GM12872 (cell line): ENCODE measurements around the gene FRMD4A.

ENCODE experiments used
- TF ChIP-seq, protein P1 (sequence below): IDR thresholded peaks from 3 replicates; pipeline ENCODE4 v1.5.1; 2011; ENCODE audit warnings: low read depth, mild to moderate bottlenecking, low read length, moderate library complexity; ENCODE audit not compliant: insufficient read depth

FRMD4A gene

DNA sequence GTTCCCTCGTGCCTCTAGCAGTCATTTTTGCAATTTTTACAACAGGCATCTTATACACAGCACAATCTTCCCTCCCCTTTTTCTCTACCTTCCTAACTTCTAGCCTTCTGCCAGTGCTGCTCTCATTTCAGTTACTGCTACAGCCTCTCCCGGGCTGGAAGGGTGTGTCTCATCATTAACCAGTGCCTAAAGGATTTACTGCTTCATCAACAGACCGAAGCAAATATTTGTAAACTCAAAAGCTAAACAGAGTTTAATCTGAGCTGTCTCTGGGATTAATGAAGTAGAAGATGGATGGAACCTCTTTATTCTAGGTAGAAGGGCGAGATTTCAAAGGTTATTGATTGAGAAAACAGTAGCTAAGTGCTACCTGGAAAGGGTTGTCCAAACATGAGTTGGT is 649.6 kb downstream of the FRMD4A start:
- TF ChIP-seq, protein P1, sequence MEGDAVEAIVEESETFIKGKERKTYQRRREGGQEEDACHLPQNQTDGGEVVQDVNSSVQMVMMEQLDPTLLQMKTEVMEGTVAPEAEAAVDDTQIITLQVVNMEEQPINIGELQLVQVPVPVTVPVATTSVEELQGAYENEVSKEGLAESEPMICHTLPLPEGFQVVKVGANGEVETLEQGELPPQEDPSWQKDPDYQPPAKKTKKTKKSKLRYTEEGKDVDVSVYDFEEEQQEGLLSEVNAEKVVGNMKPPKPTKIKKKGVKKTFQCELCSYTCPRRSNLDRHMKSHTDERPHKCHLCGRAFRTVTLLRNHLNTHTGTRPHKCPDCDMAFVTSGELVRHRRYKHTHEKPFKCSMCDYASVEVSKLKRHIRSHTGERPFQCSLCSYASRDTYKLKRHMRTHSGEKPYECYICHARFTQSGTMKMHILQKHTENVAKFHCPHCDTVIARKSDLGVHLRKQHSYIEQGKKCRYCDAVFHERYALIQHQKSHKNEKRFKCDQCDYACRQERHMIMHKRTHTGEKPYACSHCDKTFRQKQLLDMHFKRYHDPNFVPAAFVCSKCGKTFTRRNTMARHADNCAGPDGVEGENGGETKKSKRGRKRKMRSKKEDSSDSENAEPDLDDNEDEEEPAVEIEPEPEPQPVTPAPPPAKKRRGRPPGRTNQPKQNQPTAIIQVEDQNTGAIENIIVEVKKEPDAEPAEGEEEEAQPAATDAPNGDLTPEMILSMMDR = no peak

DNA sequence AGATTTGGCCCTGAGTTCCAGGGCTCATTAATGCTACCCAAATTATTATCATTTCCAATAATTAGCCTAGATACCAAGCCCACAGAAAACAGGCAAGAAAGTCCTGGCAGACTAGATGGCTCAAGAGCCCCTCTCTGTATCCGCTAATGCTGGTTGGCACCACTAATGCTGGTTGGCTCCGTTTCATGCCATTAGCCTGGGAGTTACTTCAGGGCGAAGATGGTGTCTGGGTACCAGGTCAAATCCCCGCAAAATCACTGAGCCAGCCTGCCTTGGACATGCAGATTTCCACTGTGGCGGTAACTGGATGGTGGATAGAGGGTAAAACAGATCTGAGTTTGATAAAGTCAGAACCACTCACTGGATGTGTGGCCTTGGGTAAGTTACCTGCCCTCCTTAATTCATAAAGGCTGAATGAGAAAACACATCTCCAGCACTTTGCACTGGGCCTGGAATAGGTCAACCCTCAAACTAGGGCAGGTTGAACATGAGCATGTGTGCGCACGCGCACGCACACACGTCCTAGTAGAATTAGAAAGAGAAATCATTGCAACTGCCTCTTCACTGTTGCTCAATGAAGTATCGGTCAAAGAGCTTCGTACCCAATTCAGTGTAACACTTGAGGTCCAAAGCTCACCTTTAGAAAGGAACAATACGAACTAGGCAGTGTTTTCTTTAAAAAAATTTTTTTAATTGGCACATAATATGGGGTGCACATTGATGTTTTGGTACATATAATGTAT is 652.5 kb downstream of the FRMD4A start:
- TF ChIP-seq, protein P1 = no peak

DNA sequence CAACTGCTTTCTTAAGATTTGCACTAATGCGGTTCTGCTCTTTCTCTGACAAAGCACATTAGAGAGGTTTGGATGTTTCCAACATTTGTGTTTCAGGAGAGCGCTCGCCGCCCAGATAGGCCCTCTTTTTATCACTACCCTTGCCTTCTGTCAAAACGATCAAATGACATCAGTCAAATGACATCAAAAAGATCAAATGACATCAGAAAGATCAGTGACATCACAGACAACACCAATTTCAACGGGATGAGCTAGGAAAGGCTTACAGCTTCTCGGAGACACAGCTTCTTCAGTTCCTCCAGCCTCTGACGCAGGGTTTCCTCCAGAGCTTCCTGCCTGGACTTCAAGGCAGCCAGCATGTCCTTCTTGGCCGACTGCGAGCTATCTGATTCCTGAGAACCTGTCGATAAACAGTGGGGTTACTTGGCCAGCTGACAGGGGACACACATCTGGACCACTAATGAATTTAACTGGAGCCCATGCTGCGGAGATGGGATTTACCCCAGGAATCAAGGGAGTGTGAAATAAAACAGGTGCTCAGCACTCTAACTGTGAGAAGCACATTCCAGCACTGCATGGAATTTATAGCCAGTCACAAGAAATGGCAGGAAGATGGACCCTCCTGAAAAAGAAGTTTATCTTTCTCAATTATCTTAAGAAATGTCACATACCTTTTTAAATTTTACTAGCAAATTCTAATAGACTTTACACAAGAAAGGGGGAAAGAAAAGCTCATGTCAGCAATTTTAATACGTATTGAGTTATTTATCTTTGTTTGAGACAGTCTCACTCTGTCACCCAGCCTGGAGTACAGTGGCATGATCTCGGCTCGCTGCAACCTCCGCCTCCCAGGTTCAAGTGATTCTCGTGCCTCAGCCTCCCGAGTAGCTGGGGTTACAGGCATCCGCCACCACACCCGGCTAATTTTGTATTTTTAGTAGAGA is 655.8 kb downstream of the FRMD4A start:
- TF ChIP-seq, protein P1 = no peak

DNA sequence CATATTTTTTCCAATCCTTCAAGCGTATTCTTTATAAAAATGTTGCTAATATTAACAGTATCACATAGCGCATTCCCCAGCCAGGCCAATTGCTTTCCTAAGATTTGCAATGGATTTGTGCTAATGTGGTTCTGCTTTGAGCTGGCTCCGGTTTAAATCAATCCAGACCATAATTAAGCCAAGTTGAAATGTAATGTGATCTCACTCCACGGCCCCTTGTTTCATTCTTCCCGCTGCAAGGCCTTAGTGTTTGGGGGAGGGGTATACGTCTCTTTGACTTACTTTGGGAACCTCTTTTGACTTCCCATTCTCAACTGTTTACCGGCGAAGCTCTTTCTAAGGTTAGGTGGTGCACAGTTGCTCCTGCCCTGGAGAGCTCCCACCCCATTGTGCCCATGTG is 657.6 kb downstream of the FRMD4A start:
- TF ChIP-seq, protein P1 = no peak

DNA sequence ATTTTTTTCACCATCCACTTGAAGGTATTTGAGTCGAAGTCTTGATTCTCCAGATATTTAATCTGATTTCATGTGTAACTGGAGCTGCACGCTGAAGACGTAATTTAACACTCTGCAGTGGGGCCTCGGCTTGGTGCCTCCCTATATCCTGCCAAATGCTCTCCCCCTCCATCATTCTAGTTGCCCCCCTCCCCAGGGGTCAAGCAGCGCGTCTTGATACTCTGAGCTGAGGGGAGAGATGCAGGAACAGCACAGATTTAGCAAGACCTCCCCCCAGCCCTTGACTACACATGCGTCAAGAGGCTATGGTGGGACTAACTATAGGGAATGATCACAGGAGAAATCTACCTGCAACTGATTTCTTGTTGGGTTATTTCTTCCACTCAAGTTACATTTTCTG is 658.2 kb downstream of the FRMD4A start:
- TF ChIP-seq, protein P1 = no peak

DNA sequence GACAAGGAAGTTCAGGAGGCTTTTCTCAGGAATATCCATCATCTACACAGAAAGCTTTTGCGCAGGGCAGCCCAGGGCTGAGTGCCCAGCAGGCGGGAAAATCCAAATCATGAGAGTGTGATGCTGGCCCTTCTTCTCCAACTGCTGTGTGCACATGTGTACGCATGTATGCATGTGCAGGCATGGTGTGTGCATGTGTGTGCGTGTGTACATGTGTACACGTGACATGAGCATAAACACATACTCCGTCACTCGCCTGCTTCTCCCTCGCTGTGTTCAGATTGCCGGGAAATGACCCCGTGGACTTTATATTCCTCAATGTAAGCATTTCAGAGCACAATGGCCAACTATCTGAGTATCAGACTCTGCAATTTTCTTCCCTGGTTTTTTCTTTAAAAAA is 658.8 kb downstream of the FRMD4A start:
- TF ChIP-seq, protein P1 = no peak

DNA sequence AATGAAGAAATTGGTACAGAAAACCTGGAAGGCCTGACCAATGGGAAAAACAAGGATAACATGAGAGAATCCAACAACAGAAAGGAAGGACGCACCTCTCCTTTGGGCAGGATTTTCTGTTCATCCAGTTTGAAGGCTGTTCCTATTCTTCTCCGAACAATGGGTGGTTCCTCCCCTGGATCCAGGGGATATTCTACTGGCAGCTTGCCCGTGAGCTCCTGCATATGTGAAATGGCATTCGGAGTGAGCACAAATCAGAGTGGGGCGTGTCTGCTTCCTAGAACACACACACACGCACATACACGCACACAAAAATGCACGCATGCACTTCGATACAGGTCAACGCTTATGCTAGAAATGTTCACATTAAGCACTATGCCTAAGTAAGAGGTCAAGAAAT is 660.4 kb downstream of the FRMD4A start:
- TF ChIP-seq, protein P1 = no peak
